Measurements from ENCODE around the gene TACR1. TPM values are rescaled to one million over a fixed set of nuclear protein-coding genes. Genes with fewer than 3 reads are reported as not detected.

Gene TACR1
- total and polyA plus RNA-seq, 9 donors, result 0.07 to 0.54 (median 0.24) TPM

DNA sequence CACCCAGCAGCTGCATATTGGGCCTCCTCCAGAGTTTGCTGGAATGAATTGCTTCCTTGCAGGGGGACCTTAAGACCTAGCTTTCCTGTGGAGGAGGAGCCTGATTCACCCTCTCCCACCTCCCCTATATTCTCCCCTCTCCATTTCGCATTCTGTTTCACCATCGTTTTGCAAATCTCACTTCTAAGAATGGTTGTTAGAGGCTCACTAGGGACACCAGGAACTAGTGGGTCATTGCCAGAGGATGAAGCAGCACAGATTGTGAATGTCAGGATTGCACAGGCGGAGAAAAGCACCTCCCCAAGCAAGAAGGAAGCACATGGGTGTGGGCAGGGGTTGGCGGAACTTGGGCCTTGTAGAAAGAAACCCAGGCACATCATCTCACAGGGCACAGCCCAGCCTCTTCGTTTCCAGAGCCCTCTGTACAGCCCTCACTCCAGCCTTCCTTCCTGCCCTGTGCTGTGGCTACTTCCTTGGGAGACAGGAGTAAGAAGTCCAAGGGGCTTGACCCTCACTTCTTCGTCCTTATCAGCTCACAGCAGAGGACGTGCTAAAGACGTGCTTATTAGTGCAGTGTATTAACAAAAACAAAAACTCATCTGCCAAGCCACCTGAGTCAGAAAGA lies 63.4 kb downstream of the TACR1 start:
- DNase-seq, result peak; percentile 27
- Histone ChIP-seq H3K4me3 (ENCODE audit: low read length) (no peak overlapping the region), H3K27me3 (ENCODE audit: control insufficient read depth, insufficient read depth, low read length) (no peaks in the 10 kb centered on the region), H3K4me1 (ENCODE audit: control insufficient read depth, insufficient read depth, low read length) (peaks cover 18% of the 10 kb centered on the region), H3K36me3 (ENCODE audit: control insufficient read depth, insufficient read depth, low read length) (no peaks in the 10 kb centered on the region), H3K9me3 (replicated peaks; ENCODE audit: control insufficient read depth, low read depth, low read length) (no peaks in the 10 kb centered on the region), H3K27ac (ENCODE audit: low read length) (no peak overlapping the region)
- no CpG with 5 or more reads among the region's 8 CpGs for WGBS (ENCODE audit: insufficient coverage)

GRCh38 chr2:75134860-75135259 lies 64.5 kb downstream of the TACR1 start:
- no peaks in the 10 kb centered on the region for H3K27me3 ChIP-seq (ENCODE audit: control insufficient read depth, insufficient read depth, low read length)
- H3K4me3 ChIP-seq (ENCODE audit: low read length), result no peak overlapping the region
- peak overlapping the region; percentile 16 for H3K27ac ChIP-seq (ENCODE audit: low read length)
- peaks cover 18% of the 10 kb centered on the region for H3K4me1 ChIP-seq (ENCODE audit: control insufficient read depth, insufficient read depth, low read length)
- no peaks in the 10 kb centered on the region for H3K36me3 ChIP-seq (ENCODE audit: control insufficient read depth, insufficient read depth, low read length)
- DNase-seq, result no peak
- H3K9me3 ChIP-seq (replicated peaks; ENCODE audit: control insufficient read depth, low read depth, low read length), result no peaks in the 10 kb centered on the region
- WGBS (ENCODE audit: insufficient coverage), result no CpG with 5 or more reads among the region's 1 CpG

GRCh38 chr2:75133621-75134570 lies 65.4 kb downstream of the TACR1 start:
- peaks cover 18% of the 10 kb centered on the region for H3K4me1 ChIP-seq (ENCODE audit: control insufficient read depth, insufficient read depth, low read length)
- H3K4me3 ChIP-seq (ENCODE audit: low read length), result no peak overlapping the region
- no peaks in the 10 kb centered on the region for H3K9me3 ChIP-seq (replicated peaks; ENCODE audit: control insufficient read depth, low read depth, low read length)
- no peak overlapping the region for H3K27ac ChIP-seq (ENCODE audit: low read length)
- DNase-seq, result peak; percentile 69
- no peaks in the 10 kb centered on the region for H3K36me3 ChIP-seq (ENCODE audit: control insufficient read depth, insufficient read depth, low read length)
- H3K27me3 ChIP-seq (ENCODE audit: control insufficient read depth, insufficient read depth, low read length), result no peaks in the 10 kb centered on the region
- WGBS (ENCODE audit: insufficient coverage), result 95% methylated on average over 3 of the region's 9 CpGs

DNA sequence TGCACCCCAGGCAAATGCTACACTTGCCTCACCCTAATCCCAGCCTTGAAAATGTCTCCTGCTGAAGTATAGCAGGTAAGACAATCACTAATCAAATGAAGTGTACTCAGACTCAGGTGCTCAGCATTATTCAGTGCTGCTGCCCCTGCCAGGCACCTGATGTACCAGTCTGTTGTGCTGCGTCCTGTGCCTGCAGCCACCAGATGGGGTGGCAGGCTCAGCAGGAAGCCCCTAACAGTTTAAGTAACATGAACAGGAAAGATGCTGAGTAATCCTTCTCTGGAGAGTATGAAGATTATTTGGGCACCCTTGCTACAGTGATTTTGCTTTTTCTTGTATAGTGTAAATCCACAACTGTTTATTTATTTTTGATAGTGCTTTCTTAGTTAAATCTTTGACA lies 69.1 kb downstream of the TACR1 start:
- H3K27ac ChIP-seq (ENCODE audit: low read length), result no peak overlapping the region
- no peak for DNase-seq
- WGBS (ENCODE audit: insufficient coverage), result 38% methylated on average over 1 of the region's 1 CpG
- no peaks in the 10 kb centered on the region for H3K27me3 ChIP-seq (ENCODE audit: control insufficient read depth, insufficient read depth, low read length)
- H3K9me3 ChIP-seq (replicated peaks; ENCODE audit: control insufficient read depth, low read depth, low read length), result no peaks in the 10 kb centered on the region
- H3K4me3 ChIP-seq (ENCODE audit: low read length), result no peak overlapping the region
- H3K36me3 ChIP-seq (ENCODE audit: control insufficient read depth, insufficient read depth, low read length), result no peaks in the 10 kb centered on the region
- H3K4me1 ChIP-seq (ENCODE audit: control insufficient read depth, insufficient read depth, low read length), result peaks cover 9% of the 10 kb centered on the region

- Histone ChIP-seq H3K4me3 (ENCODE audit: low read length) (no peak overlapping the region), H3K27me3 (ENCODE audit: control insufficient read depth, insufficient read depth, low read length) (no peaks in the 10 kb centered on the region), H3K36me3 (ENCODE audit: control insufficient read depth, insufficient read depth, low read length) (no peaks in the 10 kb centered on the region), H3K9me3 (replicated peaks; ENCODE audit: control insufficient read depth, low read depth, low read length) (no peaks in the 10 kb centered on the region), H3K4me1 (ENCODE audit: control insufficient read depth, insufficient read depth, low read length) (no peaks in the 10 kb centered on the region), H3K27ac (ENCODE audit: low read length) (no peak overlapping the region)
- WGBS (ENCODE audit: insufficient coverage), result 18% methylated on average over 2 of the region's 6 CpGs
- DNase-seq, result no peak
Observed at GRCh38 chr2:75123876-75124275, 75.4 kb downstream of the TACR1 start.

DNA sequence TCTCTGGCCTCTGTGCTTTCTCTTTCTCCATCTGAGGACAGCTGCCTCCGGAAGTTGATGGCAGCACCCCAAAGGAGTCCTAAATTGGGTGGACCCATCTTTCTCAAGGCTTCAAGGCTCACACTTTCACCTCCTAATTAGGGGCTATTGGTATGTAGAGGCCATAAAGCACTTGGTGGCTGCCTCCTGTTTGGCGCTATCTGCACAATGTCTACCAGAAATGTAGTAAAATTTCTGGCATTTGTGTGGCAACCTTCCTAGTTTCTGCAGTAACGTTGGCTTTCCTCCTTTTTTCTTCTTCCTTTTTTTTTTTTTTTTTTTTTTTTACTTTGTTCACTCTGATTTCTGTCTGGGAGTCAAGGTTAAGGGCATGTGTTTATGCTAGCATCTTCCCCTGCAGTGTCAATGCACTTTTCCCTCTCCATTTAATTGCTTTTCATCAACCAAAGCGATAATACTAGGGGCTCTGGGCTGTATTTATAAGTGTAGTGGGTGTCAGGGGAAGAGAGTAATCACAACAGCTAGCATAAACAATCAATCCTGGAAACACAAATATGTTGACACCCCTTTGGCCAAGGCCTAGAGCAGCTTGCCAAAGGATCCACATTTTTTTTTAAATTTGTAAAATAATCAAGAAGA lies 86.0 kb downstream of the TACR1 start:
- H3K27ac ChIP-seq (ENCODE audit: low read length), result no peak overlapping the region
- H3K9me3 ChIP-seq (replicated peaks; ENCODE audit: control insufficient read depth, low read depth, low read length), result no peaks in the 10 kb centered on the region
- no peak for DNase-seq

DNA sequence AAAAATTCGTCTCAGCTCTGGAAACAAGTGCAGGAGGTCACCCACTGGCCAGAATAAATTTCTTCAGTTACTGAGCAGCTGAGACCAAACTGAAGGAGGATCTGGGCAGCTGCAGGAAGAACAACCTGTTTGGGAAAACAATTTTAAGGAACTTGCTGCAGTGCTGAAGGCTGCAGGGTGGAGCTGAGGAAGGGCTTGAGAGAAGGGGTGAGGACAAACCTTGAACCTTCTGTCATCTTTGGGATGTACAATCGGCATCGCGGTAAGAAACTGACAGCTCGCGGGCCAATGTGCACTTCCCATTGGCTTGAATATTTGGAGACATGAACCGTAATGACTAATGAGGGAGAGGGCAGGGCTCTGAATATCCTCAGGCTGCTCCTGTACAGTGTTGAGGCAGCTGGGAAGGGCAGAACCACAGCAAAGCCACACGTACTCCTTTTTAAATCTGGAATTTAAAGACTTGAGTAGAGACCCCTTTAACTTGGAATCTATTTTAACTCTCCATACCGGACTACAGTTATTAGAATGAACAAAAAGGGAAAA lies 90.3 kb downstream of the TACR1 start:
- Histone ChIP-seq H3K36me3 (ENCODE audit: control insufficient read depth, insufficient read depth, low read length) (no peaks in the 10 kb centered on the region), H3K27me3 (ENCODE audit: control insufficient read depth, insufficient read depth, low read length) (no peaks in the 10 kb centered on the region), H3K27ac (ENCODE audit: low read length) (no peak overlapping the region), H3K4me3 (ENCODE audit: low read length) (no peak overlapping the region), H3K9me3 (replicated peaks; ENCODE audit: control insufficient read depth, low read depth, low read length) (no peaks in the 10 kb centered on the region), H3K4me1 (ENCODE audit: control insufficient read depth, insufficient read depth, low read length) (no peaks in the 10 kb centered on the region)
- 51% methylated on average over 7 of the region's 9 CpGs for WGBS (ENCODE audit: insufficient coverage)
- DNase-seq, result no peak

More for the DNA sequence above, 86.0 kb downstream of the TACR1 start:
- H3K36me3 ChIP-seq (ENCODE audit: control insufficient read depth, insufficient read depth, low read length), result no peaks in the 10 kb centered on the region
- no peaks in the 10 kb centered on the region for H3K27me3 ChIP-seq (ENCODE audit: control insufficient read depth, insufficient read depth, low read length)
- WGBS (ENCODE audit: insufficient coverage), result 83% methylated on average over 1 of the region's 4 CpGs
- H3K4me3 ChIP-seq (ENCODE audit: low read length), result no peak overlapping the region
- H3K4me1 ChIP-seq (ENCODE audit: control insufficient read depth, insufficient read depth, low read length), result no peaks in the 10 kb centered on the region

DNA sequence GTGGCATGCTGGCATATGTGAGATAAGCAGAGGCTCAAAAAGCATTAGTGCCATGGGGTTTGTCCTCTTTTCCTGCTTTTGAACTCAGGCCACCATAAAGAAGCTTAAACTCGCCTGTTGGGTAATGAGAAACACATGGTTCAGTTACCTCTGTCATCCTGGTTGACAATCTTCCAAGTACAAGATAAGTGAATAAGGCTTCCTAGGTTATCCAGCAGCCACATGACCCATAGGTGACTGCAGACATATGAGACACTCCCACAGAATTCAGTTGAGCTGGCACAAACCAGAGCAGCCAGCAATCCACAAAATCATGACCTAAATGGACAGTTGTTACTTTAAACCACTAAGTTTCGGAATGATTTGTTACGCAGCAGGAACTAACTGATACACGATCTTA lies 97.3 kb downstream of the TACR1 start:
- no peak overlapping the region for H3K4me3 ChIP-seq (ENCODE audit: low read length)
- H3K27ac ChIP-seq (ENCODE audit: low read length), result no peak overlapping the region
- no peaks in the 10 kb centered on the region for H3K36me3 ChIP-seq (ENCODE audit: control insufficient read depth, insufficient read depth, low read length)
- no peaks in the 10 kb centered on the region for H3K4me1 ChIP-seq (ENCODE audit: control insufficient read depth, insufficient read depth, low read length)
- DNase-seq, result no peak
- WGBS (ENCODE audit: insufficient coverage), result 67% methylated on average over 1 of the region's 4 CpGs
- H3K9me3 ChIP-seq (replicated peaks; ENCODE audit: control insufficient read depth, low read depth, low read length), result no peaks in the 10 kb centered on the region
- H3K27me3 ChIP-seq (ENCODE audit: control insufficient read depth, insufficient read depth, low read length), result no peaks in the 10 kb centered on the region

DNA sequence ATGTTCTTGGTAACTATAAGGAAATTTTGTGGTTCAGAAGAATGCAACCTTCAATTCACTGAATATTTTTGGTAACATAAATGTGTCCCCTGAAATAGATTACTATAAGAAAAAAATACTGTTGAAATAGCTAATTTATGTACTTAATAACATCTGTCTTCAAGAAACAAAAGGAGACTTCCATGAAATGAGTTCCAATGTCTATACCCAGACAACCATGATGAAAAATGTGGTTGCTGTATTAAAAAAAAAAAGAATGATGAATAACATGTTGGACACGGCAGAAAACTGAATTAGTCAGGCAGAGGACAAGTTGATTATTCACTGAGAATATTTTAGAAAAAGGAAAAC lies 98.5 kb downstream of the TACR1 start:
- no CpG with 5 or more reads among the region's 1 CpG for WGBS (ENCODE audit: insufficient coverage)
- no peak for DNase-seq
- H3K4me3 ChIP-seq (ENCODE audit: low read length), result no peak overlapping the region
- H3K4me1 ChIP-seq (ENCODE audit: control insufficient read depth, insufficient read depth, low read length), result no peaks in the 10 kb centered on the region
- no peaks in the 10 kb centered on the region for H3K27me3 ChIP-seq (ENCODE audit: control insufficient read depth, insufficient read depth, low read length)
- no peaks in the 10 kb centered on the region for H3K36me3 ChIP-seq (ENCODE audit: control insufficient read depth, insufficient read depth, low read length)
- H3K27ac ChIP-seq (ENCODE audit: low read length), result no peak overlapping the region
- no peaks in the 10 kb centered on the region for H3K9me3 ChIP-seq (replicated peaks; ENCODE audit: control insufficient read depth, low read depth, low read length)

Data from muscle of leg (tissue), 11 donors.